ENCODE results near the gene RNF215.

GRCh38 chr22:30371981-30372380 is 15.2 kb downstream of the RNF215 start:
- TF ChIP-seq CTCF (IDR thresholded peaks at IDR 0.05; ENCODE audit: insufficient read depth, low read depth, low read length) (no peak), EZH2 (IDR thresholded peaks at IDR 0.05; ENCODE audit: insufficient read depth, low read length) (no peak)
